ENCODE measurements around the gene KRT14.
"Not testable (repeated sequence)": the region's sequence is repeated elsewhere in the genome, so short reads cannot be mapped to it uniquely, and the experiment has no call there.

Gene KRT14

DNA sequence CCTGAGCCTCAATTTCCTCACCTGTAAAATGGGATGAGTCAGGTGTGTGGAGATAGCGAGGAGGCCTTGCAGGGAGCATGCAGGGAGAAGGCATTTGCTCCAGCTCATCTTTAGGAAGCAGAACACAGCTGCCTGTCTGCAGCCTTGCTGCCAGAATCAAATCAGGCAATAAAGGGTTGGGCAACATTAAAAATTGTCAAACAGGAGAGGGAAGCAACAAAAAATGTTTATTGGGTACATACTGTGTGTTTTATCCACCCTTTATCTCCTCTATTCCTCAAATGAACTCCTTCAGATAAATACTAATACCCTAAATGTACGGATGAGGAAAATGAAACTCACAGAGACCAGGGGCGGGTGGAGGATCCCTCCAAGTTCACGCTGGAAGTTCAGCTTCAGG, 13.6 kb upstream of the KRT14 start:
- DNase-seq: no peak

DNA sequence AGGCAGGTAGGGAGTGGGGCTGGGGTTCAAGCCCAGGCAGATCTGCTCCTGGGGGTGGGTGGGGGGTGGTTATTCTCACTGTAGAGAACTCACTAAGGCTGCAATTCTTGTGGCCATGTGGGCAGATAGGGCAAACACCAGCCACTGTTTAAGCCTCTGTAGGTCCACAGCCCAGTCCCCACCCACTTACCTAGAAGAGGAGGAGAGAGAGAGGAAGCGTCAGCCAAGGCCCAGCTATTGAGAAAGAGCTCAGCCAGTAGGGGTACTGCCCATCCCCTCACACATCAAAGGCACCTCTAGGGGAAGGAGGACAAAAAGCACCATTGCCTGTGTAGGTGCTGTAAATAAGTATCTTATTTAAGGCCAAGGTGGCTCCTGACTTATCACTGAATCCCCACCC, 13.0 kb upstream of the KRT14 start:
- no peak for DNase-seq

DNA sequence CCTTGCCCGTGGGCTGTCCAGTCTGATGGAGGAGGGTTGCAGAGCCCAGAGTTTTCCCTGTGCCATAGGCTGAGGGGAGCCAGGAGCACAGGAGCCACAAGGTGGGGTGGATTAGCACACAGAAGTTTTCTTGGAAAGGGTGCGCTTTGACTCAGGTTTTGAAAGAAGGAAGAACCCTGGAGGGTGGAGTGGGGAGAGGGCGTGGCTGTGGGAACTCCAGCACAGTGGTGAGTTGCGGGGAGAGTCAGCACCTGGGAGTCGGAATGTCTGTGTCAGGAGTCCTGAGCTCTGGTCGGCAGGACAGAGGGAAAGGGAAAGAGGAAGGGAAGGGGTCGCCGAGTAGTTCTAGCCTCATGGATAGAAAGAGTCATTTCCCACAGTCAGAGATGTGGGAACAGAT, 8.9 kb upstream of the KRT14 start:
- no peak for DNase-seq

DNA sequence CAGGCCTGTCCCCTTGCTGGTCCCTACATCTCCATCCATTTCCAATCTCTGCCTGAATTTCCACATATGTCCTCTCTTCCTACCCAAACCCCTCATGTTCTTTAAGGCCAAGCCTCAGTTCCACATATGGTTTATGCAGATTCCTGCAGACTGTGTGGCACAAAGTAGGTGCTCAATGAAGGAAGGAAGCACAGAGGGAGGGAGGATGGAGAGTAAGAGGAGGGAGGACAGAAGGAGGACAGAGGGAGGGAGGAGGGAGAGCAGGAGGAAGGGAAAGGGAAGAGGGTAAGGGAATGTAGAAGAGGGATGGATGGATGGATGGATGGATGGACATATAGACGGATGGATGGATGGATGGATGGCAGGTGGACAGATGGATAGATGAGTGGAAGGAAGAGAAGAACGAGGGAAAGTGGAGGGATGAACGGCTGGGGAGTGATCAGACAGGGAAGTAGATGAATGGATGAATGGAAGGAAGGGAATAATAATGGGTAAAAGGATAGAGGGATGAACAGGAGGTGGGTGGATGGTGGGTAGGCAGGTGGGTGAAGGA, 7.7 kb upstream of the KRT14 start:
- DNase-seq: no peak

DNA sequence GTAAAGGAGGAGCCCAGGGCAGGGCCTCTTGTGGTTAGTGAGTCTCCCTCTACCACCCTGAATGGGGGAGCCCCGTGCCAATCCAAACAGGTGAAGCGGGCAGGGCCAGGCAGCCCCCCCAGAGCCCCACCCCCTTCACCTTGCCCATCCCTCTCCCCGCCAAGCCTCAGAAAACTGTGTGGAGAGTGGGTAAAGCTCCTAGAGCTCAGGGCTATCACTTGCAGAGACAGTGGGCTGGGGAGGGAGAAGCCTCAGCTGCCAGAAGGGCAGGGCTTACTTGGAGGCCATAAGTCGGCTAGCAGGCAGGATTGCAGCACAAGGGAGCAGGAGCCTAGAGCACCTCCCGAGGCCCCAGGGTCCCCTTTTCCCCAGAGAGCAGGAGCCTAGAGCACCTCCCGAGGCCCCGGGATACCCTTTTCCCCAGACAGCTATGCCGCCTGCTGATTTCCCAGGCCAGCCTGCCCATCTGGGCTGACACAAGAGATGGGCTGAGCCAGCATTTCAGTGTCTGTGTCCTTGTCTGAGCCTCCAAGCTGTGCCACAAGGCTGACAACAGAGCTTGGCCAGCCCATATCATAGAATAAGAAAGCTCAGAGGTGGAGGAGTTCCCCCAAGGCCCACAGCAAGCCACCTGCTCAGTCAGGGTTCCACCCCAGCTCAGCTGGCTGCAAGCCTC, 6.7 kb upstream of the KRT14 start:
- DNase-seq: no peak

DNA sequence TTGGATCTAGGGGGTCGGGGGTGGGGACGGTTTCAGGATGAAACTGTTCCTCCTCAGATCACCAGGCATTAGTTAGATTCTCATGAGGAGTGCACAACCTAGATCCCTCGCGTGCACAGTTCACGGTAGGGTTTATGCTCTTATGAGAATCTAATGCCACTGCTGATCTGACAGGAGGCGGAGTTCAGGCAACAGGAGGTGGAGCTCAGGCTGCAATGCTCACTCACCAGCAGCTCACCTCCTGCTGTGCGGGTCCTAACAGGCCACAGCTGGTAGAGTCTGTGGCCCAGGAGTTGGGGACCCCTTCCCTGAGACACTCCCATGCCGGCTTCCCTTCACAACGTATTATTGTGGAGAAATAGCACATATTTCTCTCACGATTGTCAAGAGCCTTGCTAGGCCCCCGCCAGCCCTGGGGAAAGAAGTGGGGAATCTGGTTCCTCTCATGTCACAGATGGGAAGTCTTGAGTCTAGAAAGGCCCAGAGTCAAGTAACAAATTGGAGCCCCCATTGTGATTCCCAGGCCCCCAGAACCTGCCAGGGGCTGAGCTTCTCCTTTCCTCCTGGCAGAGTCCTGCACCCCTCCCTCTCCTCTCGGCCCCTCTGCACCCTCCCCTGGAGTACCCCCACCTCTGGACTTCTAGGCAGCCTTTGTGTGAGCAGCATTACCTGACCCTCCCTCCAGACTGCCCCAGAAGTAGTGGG, 6.1 kb upstream of the KRT14 start:
- no peak for DNase-seq

DNA sequence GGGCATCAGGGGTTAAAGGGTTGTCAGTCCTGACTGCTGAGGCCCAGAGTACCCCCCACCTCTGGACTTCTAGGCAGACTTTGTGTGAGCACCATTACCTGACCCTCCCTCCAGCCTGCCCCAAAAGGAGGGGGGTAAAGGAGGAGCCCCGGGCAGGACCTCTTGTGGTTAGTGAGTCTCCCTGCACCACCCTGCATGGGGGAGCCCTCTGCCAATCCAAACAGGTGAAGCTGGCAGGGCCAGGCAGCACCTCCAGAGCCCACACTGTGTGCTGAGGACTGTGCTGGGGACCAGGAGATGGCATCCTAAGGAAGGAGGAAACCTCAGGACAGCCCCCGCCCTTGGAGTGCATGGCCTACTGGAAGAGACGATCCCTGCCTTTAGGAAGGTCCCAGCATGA, 2.6 kb upstream of the KRT14 start:
- DNase-seq: no peak

DNA sequence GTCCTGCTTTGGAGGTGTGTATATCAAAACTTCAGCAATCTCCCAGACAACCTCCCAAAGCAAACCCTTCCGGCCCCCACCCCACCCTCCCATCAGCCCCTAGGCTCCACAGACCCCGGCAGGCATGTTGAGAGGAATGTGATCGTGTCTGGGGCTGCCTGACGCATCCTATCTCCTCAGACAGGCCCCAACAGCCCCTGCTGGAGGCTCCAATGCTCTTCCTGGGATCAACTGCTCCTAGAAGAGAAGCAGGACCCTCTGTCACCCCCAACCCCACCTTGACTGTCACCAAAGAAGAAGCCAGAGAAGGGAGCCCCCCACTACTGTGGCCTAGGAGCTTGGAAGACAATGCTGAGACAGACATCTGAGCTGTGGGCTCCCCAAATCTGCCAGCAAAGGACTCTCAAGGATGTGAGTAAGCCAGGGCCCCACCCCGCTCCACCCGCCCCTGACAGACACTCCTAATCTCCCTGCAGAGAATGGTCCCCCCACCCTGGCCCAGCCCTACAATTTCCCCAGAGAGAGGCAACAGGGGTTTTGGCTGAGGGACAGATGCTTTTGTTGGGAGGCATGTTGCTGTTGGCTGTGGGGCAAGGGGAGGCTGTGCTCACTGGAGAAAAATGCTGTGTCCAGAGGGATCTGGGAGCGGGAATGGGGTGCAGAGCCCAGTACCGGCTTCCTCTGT, 1.6 kb upstream of the KRT14 start:
- DNase-seq: no peak

DNA sequence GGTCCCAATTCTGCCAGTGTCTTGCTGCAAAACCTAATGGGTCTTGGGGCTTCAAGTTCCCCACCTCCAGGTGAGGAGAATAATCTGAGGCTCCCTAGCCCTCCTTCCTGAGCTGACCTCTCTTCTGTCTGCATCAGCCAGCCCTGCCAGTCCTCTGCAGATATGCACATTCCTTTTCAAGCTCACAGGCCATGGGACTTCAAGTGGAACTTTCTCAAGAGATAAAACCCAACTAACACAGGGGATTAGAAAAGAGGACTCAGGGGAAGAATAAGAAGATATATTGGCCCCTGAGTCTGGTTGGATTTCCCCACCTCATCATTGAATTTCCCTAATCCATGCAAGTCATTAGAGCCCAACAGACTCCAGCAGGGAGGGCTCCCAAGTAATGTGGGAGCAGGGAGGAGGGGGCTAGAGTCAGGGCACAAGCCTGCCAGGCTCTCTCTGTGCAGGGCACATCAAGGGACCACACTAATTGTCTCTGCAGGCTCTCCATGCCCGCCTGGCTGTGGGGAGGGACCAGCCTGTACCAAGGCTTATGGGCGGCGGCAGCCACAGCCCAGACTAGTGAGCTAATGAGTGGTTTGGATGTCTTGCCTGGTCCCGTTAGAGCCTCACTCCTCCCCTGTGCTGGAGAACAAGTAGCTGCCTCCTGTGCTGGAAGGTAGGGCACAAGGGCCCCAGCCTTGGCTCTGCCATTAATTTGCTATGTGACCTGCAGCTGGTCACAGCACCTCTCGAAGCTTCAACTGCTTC, 1.2 kb downstream of the KRT14 start:
- no peak for DNase-seq

DNA sequence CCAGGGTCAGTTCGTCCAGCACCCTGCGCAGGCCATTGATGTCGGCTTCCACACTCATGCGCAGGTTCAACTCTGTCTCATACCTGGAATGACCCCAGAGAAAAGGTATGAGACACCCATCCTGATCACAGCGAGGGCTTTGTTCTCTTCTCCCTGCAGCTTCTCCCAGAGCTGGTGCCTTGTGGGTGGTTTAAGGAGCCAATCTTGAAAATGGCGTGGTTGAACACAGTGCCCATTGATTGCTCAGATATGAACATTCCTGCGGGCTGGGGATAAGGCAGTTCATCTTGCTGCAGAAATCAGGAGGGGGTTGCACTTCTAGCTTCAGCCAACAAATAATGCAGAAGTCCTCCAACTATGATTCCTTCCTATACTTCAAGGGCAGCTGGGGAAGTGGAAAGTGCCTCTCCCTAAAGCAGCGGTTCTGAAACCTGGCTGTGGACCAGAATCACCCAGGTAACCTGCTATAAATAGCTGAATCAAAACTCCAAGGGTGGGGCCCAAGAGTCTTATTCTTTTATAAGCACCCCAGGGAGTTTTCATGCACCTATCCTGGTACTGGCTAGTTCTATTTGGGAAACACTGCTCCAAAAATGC, 2.3 kb downstream of the KRT14 start:
- DNase-seq: not testable (repeated sequence)

DNA sequence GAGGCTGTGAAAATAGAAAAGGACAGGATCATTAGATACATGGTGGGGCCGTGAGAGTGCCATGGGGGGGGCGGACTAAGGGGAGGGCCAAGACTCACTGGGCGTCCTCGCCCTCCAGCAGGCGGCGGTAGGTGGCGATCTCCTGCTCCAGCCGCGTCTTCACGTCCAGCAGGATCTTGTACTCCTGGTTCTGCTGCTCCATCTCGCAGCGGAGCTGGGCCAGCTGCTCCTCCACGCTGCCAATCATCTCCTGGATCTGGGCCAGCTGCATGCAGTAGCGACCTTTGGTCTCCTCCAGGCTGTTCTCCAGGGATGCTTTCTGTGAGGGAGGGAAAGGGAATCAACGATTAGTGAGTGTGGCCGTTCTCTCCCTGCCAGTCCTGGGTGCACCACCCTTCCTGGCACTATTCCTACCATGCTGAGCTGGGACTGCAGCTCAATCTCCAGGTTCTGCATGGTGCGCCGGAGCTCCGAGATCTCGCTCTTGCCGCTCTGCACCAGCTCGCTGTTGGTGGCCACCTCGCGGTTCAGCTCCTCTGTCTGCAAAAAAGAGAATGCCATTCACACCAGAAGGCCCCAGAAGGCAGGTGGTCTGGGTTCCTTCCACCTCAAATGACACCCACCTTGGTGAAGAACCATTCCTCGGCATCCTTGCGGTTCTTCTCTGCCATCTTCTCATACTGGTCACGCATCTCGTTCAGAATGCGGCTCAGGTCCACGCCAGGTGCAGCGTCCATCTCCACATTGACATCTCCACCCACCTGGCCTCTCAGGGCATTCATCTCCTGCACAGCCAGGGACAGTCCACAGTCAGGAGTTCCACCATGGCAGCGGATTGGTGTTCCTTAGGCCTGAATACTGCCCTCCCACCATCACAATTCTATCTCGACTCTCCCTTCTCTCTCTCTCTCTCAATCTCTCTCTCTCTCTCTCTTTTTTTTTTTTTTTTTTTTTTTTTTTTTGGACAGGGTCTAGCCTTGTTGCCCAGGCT, 3.3 kb downstream of the KRT14 start:
- no peak for DNase-seq

DNA sequence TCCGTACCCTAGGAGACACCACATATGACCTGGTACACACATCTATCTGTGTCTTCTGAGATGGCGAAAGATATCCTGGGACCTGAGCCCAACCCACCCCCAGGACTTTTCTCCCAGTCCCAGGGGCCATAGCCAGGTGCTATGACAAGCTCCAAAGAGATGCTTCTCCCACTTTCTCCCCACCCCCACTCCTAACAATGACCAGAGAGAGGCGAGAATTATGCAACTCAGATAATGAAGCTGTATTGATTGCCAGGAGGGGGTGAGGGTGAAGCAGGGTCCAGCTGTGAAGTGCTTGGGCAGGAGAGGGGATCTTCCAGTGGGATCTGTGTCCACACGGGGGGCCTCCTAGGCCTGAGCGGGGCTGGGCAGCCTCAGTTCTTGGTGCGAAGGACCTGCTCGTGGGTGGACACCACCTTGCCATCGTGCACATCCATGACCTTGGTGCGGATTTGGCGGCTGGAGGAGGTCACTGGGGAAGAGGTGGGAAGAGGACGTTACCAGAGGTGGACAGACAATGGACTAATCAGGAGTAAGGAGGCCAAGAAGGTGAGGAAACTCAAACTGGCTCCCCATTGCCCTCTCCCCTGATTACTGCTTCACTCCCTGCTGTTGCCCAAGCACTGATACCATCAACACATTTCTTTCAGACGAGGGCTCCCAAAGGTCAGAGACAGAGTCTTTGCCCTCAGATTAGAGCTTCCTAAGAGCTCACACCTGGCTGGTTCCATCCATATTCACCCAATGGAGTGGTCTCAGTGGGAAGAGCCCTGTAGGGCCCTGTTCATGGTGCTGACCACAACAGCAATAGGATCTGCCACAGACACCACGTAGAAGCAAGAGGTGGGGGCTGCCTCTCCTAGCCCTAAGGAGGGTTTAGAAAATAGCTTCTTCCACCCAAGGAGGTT, 4.4 kb downstream of the KRT14 start:
- not testable (repeated sequence) for DNase-seq

DNA sequence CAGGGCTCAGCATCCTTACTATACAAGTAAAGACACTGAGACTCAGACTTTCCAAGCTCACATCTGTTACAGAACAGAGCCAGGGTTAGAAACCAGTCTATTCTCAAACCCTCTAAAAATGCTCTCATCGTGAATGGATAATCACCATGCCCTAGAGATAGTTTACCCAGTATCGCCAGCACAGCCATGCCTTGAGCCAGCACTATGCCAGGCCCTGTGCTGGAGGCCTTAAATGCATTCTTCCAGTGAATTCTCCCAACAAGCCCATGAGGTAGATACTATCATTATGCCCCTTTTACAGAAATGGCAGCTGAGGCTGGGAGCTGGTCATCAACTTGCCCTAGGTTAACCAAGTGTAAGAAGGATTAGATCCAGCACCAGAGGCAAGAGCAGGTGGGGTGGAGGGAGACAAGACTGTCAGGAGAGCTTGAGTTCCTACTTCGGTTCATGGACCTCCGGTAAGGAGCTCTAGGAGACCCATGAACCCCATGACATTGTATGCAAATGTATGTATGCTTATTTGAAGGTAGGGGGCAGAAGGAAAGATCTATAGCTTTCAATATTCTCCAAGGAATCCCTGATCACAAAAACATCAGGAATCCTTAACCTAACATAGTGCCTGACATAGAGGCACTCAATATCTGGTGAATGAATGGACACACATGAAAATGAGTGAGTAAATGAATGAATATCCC, 5.2 kb downstream of the KRT14 start:
- DNase-seq: no peak

DNA sequence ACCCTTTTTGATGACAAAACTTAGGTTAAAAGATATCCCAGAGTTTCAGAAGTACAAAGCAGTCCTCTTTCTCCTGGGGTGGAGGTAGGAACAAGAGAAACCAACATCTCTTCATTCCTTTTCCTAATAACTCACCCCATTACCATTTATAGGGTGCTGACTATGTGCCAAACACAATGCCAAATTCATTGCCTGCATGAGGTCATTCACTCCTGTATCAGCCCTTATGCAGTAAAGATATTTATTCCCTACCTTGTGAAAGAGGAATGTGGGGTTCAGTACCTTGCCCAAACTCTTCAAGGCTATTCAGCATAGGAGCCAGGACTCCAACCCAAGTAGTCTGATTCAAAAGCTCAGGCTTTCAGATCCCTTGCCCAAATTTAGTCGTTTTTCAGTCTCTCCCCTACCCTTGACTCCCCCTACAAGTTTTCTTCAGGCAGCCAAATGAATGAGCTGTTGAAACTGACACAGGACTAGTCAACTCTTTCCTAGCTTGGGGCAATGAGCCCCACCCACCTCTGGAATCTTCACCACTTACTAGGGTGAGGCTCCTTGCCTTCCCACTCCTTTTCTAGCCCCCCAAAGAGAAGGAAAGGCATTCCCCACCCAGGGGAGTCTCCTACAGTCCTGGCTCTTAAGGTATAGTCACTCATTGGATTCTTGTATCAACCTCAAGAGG, 5.9 kb downstream of the KRT14 start:
- DNase-seq: no peak

DNA sequence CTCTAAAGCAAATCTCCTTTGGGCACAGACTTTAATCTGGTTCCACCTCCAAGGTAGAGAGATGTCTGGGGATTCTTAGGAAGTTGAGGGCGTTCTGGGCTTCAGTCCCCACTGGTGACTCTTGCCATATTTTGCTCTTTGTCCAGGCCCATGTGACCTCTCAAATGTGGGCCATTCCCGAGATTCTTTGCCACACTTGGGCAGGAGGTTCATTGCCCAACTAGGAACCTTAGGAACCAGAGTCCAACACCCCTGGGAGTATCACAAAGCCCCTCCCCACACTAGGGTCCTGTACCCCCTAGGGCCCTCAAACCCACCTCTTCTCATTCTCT, 6.5 kb downstream of the KRT14 start:
- DNase-seq: no peak

DNA sequence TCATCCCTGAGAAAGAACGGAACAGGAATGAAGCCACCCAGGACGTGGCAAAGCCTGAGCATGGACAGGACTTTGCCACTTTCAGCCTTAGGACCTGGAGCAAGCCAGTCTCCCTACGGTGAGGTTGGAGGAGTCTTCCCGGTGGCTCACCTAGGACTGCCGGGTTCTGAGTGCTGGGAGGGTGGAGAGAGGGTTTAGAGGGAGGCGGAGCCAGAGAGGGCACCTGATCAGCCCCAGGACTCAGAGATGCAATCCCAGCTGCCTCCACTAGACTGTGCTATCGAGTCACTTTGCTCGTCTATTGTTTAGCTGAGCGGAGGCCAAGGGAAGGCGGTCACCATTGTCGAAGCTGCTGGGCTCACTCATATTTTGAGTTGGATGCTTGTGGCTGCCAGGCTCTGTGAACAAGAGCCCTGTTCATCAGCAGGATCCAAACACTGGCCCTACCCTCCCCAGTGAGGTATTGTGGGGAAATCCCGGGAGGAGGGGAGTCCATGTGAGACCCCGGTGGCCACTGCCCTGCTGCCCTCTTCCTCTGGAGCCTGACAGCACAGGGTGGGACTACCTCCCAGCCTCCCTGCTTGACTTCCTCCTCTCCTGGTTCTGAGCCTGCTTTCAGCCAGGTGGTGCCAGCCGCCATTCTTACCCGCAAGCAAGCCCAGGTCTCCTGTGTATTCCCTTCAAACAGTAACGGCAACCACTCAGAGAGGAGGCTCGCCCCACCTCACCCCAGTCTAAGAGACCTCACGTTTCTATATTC, 7.0 kb downstream of the KRT14 start:
- DNase-seq: peak; percentile 73 to 81

DNA sequence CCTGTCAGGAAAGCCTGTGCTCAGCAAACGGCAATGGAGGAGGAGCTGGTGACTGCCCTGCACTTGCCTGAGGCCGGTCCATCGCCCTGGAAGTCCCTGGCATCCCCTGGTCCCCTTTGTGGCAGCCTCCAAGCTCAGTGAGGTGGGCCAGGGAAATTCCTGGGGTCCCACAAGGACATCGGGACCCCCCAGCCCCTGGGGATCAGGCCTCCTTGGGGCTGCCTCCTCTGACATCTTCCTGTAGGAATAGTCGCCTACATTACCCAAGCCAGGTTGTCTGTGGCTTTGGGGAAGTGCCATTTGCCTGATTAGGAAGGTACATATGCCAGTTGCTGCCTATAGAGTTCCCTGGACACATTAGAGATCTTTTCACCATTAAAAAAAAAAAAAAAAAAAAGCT, 7.7 kb downstream of the KRT14 start:
- DNase-seq: no peak

DNA sequence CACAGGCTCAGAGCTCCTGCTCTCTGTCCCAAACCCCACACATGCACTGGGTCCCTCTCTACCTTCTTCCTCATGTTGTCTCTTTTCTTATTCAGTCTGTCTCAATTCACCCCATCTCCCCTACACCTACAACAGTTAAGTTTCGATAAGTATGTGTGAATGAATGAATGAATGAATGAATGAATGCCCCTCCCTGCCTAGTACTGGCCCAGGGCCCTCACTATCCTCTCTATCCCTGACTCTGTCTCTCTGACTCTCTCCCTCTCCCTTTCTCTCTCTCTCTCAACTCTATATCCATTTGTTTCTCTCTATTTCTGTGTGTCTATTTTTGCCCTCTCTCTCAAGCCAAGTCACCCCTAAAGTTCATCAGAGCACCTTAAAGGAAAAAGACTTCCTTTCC, 8.2 kb downstream of the KRT14 start:
- DNase-seq: no peak

DNA sequence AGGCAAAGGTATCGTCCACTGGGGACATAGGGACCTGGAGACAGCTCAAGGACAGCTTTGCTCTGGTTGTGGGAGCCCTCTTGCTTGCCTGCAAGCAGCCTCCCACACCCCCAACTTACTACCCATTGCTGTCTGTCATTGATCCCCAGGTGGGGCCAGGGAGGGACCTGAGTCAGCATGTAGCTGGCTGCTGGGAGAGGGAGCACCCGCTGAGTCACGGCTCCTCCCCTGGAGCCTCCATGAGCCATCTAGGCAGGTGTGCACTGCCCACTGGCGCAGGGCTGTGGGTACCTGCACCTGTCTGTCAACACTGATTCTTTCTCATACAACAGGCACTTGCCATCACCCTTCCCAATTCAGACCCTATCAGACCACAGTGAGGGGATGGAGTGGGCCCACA, 10.0 kb downstream of the KRT14 start:
- DNase-seq: not testable (repeated sequence)
